Left ventricle myocardium inferior (tissue), 1 donor: ENCODE results near the gene EIF4A3. TPM values are rescaled to one million over a fixed set of nuclear protein-coding genes. Genes with fewer than 3 reads are reported as not detected.

Experiments used
- DNase-seq: peaks from one replicate; pipeline ENCODE4 v3.0.0-alpha.2; 2020
- H3K27ac ChIP-seq: fragments of 200-600 bp; replicated peaks from 2 replicates; pipeline ENCODE4 v1.8.0; 2021
- H3K27me3 ChIP-seq: fragments of 200-600 bp; 2 replicates; pipeline ENCODE4 v1.8.0; 2021; ENCODE audit warnings: low read depth
- H3K36me3 ChIP-seq: fragments of 200-600 bp; 2 replicates; pipeline ENCODE4 v1.8.0; 2021
- H3K4me1 ChIP-seq: fragments of 200-600 bp; 2 replicates; pipeline ENCODE4 v1.8.0; 2021
- H3K4me3 ChIP-seq: fragments of 200-600 bp; 2 replicates; pipeline ENCODE4 v1.8.0; 2021; ENCODE audit warnings: mild to moderate bottlenecking, moderate library complexity
- H3K9me3 ChIP-seq: fragments of 200-600 bp; replicated peaks from 2 replicates; pipeline ENCODE4 v1.8.0; 2021
- intact Hi-C: fragments of 100-400 bp; cut with micrococcal nuclease; formaldehyde crosslinking; loops from one replicate; pipeline ENCODE4 v1.11.0; 2022
- total RNA-seq: library from RNA; stranded (reverse); fragmentation: NEBNext Ultra II Directional; extraction: Animal tissue kit (Norgen Biotek cat#: 25700); gene quantifications from one replicate; pipeline ENCODE4 v1.2.1, GENCODE V29; 2021
- TF ChIP-seq, protein P1 (sequence below): fragments of 200-600 bp; IDR thresholded peaks from 2 replicates; pipeline ENCODE4 v1.8.0; 2021; ENCODE audit warnings: antibody characterized with exemption, mild to moderate bottlenecking, borderline replicate concordance
- donor health status: DM: no; HTN: yes; CAD: no; lungs with severe emphysema.

The EIF4A3 gene
- total RNA-seq, 1 donor from 2014 or later = 30.0 TPM

DNA sequence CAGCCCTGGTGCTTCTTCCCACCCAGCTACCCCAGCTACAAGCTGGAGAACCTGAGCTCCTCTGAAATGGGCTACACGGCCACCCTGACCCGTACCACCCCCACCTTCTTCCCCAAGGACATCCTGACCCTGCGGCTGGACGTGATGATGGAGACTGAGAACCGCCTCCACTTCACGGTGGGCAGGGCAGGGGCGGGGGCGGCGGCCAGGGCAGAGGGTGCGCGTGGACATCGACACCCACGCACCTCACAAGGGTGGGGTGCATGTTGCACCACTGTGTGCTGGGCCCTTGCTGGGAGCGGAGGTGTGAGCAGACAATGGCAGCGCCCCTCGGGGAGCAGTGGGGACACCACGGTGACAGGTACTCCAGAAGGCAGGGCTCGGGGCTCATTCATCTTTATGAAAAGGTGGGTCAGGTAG is 42.0 kb downstream of the EIF4A3 start:
- DNase-seq = no peak
- Histone ChIP-seq H3K4me1 (peaks cover 21% of the 10 kb centered on the region), H3K27ac (no peak overlapping the region), H3K4me3 (no peak overlapping the region), H3K36me3 (peaks cover 6% of the 10 kb centered on the region), H3K9me3 (no peaks in the 10 kb centered on the region), H3K27me3 (no peaks in the 10 kb centered on the region)
- intact Hi-C loops = no loop called here
- TF ChIP-seq, protein P1, sequence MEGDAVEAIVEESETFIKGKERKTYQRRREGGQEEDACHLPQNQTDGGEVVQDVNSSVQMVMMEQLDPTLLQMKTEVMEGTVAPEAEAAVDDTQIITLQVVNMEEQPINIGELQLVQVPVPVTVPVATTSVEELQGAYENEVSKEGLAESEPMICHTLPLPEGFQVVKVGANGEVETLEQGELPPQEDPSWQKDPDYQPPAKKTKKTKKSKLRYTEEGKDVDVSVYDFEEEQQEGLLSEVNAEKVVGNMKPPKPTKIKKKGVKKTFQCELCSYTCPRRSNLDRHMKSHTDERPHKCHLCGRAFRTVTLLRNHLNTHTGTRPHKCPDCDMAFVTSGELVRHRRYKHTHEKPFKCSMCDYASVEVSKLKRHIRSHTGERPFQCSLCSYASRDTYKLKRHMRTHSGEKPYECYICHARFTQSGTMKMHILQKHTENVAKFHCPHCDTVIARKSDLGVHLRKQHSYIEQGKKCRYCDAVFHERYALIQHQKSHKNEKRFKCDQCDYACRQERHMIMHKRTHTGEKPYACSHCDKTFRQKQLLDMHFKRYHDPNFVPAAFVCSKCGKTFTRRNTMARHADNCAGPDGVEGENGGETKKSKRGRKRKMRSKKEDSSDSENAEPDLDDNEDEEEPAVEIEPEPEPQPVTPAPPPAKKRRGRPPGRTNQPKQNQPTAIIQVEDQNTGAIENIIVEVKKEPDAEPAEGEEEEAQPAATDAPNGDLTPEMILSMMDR = no peak

DNA sequence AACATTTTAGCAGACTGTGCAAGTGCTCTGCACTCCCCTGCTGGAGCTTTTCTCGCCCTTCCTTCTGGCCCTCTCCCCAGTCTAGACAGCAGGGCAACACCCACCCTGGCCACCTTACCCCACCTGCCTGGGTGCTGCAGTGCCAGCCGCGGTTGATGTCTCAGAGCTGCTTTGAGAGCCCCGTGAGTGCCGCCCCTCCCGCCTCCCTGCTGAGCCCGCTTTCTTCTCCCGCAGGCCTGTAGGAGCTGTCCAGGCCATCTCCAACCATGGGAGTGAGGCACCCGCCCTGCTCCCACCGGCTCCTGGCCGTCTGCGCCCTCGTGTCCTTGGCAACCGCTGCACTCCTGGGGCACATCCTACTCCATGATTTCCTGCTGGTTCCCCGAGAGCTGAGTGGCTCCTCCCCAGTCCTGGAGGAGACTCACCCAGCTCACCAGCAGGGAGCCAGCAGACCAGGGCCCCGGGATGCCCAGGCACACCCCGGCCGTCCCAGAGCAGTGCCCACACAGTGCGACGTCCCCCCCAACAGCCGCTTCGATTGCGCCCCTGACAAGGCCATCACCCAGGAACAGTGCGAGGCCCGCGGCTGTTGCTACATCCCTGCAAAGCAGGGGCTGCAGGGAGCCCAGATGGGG is 42.5 kb downstream of the EIF4A3 start:
- Histone ChIP-seq H3K27ac (no peak overlapping the region), H3K4me1 (peaks cover 21% of the 10 kb centered on the region), H3K4me3 (no peak overlapping the region), H3K36me3 (peaks cover 3% of the 10 kb centered on the region), H3K27me3 (no peaks in the 10 kb centered on the region), H3K9me3 (no peaks in the 10 kb centered on the region)
- TF ChIP-seq, protein P1 = no peak
- no peak for DNase-seq
- intact Hi-C loops = no loop called here

DNA sequence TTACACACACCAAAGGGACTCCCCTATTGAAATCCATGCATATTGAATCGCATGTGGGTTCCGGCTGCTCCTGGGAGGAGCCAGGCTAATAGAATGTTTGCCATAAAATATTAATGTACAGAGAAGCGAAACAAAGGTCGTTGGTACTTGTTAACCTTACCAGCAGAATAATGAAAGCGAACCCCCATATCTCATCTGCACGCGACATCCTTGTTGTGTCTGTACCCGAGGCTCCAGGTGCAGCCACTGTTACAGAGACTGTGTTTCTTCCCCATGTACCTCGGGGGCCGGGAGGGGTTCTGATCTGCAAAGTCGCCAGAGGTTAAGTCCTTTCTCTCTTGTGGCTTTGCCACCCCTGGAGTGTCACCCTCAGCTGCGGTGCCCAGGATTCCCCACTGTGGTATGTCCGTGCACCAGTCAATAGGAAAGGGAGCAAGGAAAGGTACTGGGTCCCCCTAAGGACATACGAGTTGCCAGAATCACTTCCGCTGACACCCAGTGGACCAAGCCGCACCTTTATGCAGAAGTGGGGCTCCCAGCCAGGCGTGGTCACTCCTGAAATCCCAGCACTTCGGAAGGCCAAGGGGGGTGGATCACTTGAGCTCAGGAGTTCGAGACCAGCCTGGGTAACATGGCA is 43.4 kb downstream of the EIF4A3 start:
- no peaks in the 10 kb centered on the region for H3K9me3 ChIP-seq
- H3K4me3 ChIP-seq = no peak overlapping the region
- no peak overlapping the region for H3K27ac ChIP-seq
- TF ChIP-seq, protein P1 = no peak
- no peak for DNase-seq
- H3K4me1 ChIP-seq = peaks cover 21% of the 10 kb centered on the region
- intact Hi-C loops = no loop called here
- no peaks in the 10 kb centered on the region for H3K27me3 ChIP-seq
- H3K36me3 ChIP-seq = peaks cover 3% of the 10 kb centered on the region

- Histone ChIP-seq H3K4me1 (peaks cover 21% of the 10 kb centered on the region), H3K27ac (no peak overlapping the region), H3K9me3 (no peaks in the 10 kb centered on the region), H3K4me3 (peak overlapping the region; percentile 91), H3K36me3 (no peaks in the 10 kb centered on the region), H3K27me3 (no peaks in the 10 kb centered on the region)
- TF ChIP-seq, protein P1 = no peak
- intact Hi-C loops = no loop called here
- DNase-seq = no peak
These were observed 44.1 kb downstream of the EIF4A3 start for GRCh38 chr17:80102664-80103448.

DNA sequence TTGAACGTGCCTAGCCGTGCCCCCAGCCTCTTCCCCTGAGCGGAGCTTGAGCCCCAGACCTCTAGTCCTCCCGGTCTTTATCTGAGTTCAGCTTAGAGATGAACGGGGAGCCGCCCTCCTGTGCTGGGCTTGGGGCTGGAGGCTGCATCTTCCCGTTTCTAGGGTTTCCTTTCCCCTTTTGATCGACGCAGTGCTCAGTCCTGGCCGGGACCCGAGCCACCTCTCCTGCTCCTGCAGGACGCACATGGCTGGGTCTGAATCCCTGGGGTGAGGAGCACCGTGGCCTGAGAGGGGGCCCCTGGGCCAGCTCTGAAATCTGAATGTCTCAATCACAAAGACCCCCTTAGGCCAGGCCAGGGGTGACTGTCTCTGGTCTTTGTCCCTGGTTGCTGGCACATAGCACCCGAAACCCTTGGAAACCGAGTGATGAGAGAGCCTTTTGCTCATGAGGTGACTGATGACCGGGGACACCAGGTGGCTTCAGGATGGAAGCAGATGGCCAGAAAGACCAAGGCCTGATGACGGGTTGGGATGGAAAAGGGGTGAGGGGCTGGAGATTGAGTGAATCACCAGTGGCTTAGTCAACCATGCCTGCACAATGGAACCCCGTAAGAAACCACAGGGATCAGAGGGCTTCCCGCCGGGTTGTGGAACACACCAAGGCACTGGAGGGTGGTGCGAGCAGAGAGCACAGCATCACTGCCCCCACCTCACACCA is 44.8 kb downstream of the EIF4A3 start:
- Histone ChIP-seq H3K9me3 (no peaks in the 10 kb centered on the region), H3K27me3 (no peaks in the 10 kb centered on the region), H3K4me1 (peaks cover 21% of the 10 kb centered on the region), H3K4me3 (peak overlapping the region; percentile 91), H3K27ac (peak overlapping the region; percentile 94), H3K36me3 (no peaks in the 10 kb centered on the region)
- DNase-seq = no peak
- intact Hi-C loops = no loop called here
- TF ChIP-seq, protein P1 = no peak
